ENCODE data around the gene KCNMA1. TPM values are rescaled to one million over a fixed set of nuclear protein-coding genes. Genes with fewer than 3 reads are reported as not detected.

The KCNMA1 gene
- total and polyA plus RNA-seq, 3 donors from 2014 or later = 13.6 to 36.1 (median 24.7) TPM

DNA sequence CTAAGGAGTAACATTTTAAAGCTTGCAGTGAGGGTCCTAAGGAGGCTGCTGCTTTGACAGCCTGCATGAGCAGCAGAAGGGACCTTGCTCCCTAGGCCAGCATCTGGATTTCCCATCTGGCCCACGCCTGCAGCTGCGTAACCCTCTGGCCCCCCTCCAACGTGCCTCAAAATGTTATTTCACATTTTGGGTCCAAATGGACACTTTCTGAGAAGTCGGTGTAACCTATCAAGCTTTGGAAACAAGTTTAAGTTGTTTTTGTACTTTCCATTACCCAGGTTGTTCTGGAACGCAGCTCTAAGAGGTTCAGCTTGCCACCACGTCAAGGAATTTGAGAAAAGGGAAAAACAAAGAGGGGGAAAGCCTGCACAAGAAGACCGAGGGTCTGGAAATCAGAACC lies 338.3 kb downstream of the KCNMA1 start:
- Histone ChIP-seq H3K4me1 (peaks cover 1% of the 10 kb centered on the region), H3K4me3 (no peak overlapping the region), H3K9me3 (no peaks in the 10 kb centered on the region), H3K27ac (no peak overlapping the region), H3K36me3 (ENCODE audit: low read depth, missing control alignments) (no peaks in the 10 kb centered on the region), H3K27me3 (no peaks in the 10 kb centered on the region)
- TF ChIP-seq, protein P1, sequence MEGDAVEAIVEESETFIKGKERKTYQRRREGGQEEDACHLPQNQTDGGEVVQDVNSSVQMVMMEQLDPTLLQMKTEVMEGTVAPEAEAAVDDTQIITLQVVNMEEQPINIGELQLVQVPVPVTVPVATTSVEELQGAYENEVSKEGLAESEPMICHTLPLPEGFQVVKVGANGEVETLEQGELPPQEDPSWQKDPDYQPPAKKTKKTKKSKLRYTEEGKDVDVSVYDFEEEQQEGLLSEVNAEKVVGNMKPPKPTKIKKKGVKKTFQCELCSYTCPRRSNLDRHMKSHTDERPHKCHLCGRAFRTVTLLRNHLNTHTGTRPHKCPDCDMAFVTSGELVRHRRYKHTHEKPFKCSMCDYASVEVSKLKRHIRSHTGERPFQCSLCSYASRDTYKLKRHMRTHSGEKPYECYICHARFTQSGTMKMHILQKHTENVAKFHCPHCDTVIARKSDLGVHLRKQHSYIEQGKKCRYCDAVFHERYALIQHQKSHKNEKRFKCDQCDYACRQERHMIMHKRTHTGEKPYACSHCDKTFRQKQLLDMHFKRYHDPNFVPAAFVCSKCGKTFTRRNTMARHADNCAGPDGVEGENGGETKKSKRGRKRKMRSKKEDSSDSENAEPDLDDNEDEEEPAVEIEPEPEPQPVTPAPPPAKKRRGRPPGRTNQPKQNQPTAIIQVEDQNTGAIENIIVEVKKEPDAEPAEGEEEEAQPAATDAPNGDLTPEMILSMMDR (IDR thresholded peaks at IDR 0.05) = no peak
- TF ChIP-seq POLR2A (IDR thresholded peaks at IDR 0.05) = no peak
- intact Hi-C loops (cut with DNase I; ENCODE audit: low total_unique reads) = no loop called here
- DNase-seq = no peak
- WGBS, 2 donors = 79 to 80% methylated on average over 7 of the region's 7 CpGs

DNA sequence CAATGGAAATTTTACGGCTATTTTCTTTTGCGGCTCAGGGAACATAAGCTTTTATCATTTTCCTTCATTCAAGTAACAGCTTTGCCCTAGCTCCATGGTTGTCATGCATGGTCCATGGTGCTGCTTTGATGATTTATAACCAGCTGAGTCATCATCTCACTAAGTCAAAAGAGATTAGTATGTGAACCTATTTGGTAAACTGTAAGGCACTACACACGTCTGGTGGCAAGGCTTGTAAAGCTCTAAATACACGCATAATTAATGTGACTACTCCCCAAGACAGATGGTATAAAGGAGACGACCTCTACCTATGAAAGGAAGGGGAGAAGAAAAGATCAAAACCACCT lies 340.2 kb downstream of the KCNMA1 start:
- no peak for DNase-seq
- no peak overlapping the region for H3K27ac ChIP-seq

DNA sequence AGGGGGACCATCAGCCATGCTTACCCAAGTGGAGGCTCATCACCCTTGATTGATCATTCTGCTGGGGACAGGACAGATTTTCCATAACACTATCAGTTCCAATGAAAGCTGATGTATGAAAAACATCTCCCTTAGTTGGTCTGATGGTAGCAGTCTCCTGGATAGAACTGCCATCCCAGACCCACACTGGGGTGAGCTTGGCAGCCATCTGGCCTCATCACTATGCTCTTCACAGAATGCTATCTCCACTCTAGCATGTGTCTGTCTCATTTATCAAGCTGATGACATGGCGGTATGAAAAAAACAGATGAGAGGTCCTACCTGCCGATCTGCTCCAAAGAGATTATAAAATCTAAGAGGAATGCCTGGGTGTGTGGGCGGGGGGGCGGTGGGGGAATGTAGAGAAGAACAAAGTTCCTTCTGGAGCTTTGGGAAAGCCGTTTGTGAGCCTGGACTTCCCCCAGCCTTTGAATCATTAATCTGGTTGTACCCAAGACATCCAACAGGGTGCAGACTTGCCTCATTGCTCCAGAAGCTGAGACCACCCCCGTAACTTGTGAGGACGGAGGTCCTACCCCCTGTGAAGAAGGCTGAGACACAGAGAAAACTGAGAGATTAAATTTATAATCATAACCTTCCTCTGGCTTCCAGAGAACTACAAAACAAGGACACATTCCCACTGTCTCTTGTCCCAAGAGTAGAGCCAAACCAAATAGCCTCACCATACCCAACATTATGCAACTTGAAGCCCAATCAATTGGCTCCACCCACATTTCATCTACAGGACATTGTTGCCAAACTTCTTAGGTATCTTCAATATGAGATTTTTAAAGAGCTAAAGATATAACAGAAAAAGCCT lies 340.8 kb downstream of the KCNMA1 start:
- TF ChIP-seq POLR2A (IDR thresholded peaks at IDR 0.05) = no peak
- TF ChIP-seq, protein P1 (IDR thresholded peaks at IDR 0.05) = no peak
- Histone ChIP-seq H3K4me3 (no peak overlapping the region), H3K36me3 (ENCODE audit: low read depth, missing control alignments) (no peaks in the 10 kb centered on the region), H3K9me3 (no peaks in the 10 kb centered on the region), H3K27me3 (no peaks in the 10 kb centered on the region), H3K27ac (no peak overlapping the region), H3K4me1 (peaks cover 3% of the 10 kb centered on the region)
- intact Hi-C loops (cut with DNase I; ENCODE audit: low total_unique reads) = no loop called here
- WGBS, 2 donors = 59 to 63% methylated on average over 5 to 7 of the region's 7 CpGs
- no peak for DNase-seq

More for the DNA sequence above, 340.2 kb downstream of the KCNMA1 start:
- no peaks in the 10 kb centered on the region for H3K27me3 ChIP-seq
- peaks cover 3% of the 10 kb centered on the region for H3K4me1 ChIP-seq
- no peaks in the 10 kb centered on the region for H3K9me3 ChIP-seq
- intact Hi-C loops (cut with DNase I; ENCODE audit: low total_unique reads) = no loop called here
- no peak for TF ChIP-seq POLR2A (IDR thresholded peaks at IDR 0.05)
- TF ChIP-seq, protein P1 (IDR thresholded peaks at IDR 0.05) = no peak
- no peaks in the 10 kb centered on the region for H3K36me3 ChIP-seq (ENCODE audit: low read depth, missing control alignments)
- 65 to 71% methylated on average over 5 of the region's 5 CpGs for WGBS, 2 donors
- H3K4me3 ChIP-seq = no peak overlapping the region

DNA sequence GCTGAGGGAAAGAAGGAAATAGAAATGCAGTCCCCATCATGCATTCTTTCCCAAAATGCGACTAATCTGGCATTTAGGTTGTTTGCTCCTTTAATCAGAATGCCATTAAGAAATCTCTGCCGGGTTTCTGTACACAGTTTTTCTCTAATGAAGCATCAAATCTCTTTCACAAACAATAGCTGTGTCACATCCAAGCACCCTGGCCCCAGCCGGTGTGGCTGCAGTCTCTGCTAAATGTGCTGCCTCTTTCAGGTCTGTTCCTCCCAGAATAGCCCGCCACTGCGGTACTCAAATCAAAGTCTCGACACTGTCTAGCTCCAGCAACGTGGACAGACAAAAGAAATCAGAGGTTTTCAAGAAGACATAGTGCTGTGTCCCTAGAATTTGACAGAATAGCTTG lies 343.8 kb downstream of the KCNMA1 start:
- Histone ChIP-seq H3K9me3 (no peaks in the 10 kb centered on the region), H3K27ac (no peak overlapping the region), H3K4me1 (peaks cover 3% of the 10 kb centered on the region), H3K27me3 (no peaks in the 10 kb centered on the region), H3K4me3 (no peak overlapping the region), H3K36me3 (ENCODE audit: low read depth, missing control alignments) (no peaks in the 10 kb centered on the region)
- 67 to 85% methylated on average over 7 of the region's 7 CpGs for WGBS, 2 donors
- intact Hi-C loops (cut with DNase I; ENCODE audit: low total_unique reads) = no loop called here
- no peak for TF ChIP-seq POLR2A (IDR thresholded peaks at IDR 0.05)
- TF ChIP-seq, protein P1 (IDR thresholded peaks at IDR 0.05) = no peak
- no peak for DNase-seq

DNA sequence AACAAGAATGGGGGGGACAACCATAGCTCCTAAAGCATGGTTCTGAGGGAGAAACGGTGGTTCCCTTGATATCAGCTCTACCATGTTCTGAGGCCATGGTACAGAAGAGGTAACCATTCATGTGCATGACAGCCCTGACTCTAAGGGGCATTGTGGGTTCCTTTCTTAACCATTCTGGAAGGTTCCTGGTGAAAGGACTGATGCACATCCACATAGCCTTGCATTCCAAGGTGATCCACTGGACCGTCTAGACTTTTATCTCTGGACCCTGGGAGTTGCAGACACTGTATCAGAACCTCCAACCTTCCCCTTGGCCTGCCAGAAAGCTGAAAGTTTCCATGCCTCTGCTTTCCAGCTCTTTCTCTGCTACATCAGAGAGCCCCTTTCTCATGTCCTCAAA lies 344.3 kb downstream of the KCNMA1 start:
- no peaks in the 10 kb centered on the region for H3K9me3 ChIP-seq
- H3K4me3 ChIP-seq = no peak overlapping the region
- DNase-seq = no peak
- no peaks in the 10 kb centered on the region for H3K36me3 ChIP-seq (ENCODE audit: low read depth, missing control alignments)
- H3K4me1 ChIP-seq = peaks cover 3% of the 10 kb centered on the region
- no peak overlapping the region for H3K27ac ChIP-seq
- WGBS, 2 donors = 68 to 85% methylated on average over 2 of the region's 2 CpGs
- intact Hi-C loops (cut with DNase I; ENCODE audit: low total_unique reads) = no loop called here
- H3K27me3 ChIP-seq = no peaks in the 10 kb centered on the region
- TF ChIP-seq, protein P1 (IDR thresholded peaks at IDR 0.05) = no peak
- TF ChIP-seq POLR2A (IDR thresholded peaks at IDR 0.05) = no peak
